MM.1S (cell line): ENCODE data around the gene AKAP13.

Experiments
- EZH2phosphoT487 ChIP-seq: fragments of 300-600 bp; sonication (generic); IDR thresholded peaks from 2 replicates; pipeline ENCODE4 v1.6.1; 2018; ENCODE audit warnings: antibody characterized with exemption, low read length
- TF ChIP-seq, protein P1 (sequence below): fragments of 300-600 bp; sonication (generic); IDR thresholded peaks from 2 replicates; pipeline ENCODE4 v1.5.1; 2016; ENCODE audit warnings: antibody characterized with exemption, low read length, mixed read lengths

DNA sequence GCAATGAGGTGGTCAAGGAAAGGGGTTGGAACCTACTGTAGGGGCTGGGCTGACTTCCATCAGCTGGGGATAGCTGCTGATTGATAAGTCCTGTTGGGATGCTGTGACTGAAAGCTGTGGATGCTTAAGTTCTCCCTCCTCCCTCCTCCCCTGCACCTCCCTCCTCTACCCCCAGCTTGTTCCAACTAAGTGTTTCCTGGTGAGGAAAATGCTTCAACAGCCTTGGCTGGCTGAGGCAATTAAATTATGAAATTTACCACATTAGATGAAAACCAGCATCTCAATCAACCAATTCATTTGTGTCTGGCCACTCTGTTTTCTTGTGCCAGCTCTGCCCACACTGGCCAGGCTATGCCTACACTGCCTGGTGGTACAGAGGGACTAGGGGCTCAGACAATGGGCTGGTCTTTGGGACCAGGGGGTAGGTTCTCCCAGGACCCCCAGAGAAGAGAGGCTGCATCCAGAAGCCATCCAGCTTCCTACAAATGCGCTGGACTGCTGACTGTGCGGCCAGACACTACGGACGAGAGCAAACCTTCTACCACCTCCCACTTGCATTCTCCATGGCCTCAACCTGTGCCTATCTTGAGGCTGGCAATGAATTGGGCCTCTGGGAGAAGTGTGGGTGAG, 411.8 kb downstream of the AKAP13 start:
- TF ChIP-seq, protein P1, sequence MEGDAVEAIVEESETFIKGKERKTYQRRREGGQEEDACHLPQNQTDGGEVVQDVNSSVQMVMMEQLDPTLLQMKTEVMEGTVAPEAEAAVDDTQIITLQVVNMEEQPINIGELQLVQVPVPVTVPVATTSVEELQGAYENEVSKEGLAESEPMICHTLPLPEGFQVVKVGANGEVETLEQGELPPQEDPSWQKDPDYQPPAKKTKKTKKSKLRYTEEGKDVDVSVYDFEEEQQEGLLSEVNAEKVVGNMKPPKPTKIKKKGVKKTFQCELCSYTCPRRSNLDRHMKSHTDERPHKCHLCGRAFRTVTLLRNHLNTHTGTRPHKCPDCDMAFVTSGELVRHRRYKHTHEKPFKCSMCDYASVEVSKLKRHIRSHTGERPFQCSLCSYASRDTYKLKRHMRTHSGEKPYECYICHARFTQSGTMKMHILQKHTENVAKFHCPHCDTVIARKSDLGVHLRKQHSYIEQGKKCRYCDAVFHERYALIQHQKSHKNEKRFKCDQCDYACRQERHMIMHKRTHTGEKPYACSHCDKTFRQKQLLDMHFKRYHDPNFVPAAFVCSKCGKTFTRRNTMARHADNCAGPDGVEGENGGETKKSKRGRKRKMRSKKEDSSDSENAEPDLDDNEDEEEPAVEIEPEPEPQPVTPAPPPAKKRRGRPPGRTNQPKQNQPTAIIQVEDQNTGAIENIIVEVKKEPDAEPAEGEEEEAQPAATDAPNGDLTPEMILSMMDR, result no peak
- TF ChIP-seq EZH2phosphoT487, result no peak
